SK-N-SH (cell line): ENCODE measurements around the gene BLOC1S3. TPM values are rescaled to one million over a fixed set of nuclear protein-coding genes. Genes with fewer than 3 reads are reported as not detected.

ENCODE experiments used
- CTCF ChIA-PET: fragments of 300-600, 350-600 bp; formaldehyde crosslinking; extraction: SDS; loops from one replicate; lab custom pipeline; 2021; lab: Yijun Ruan, JAX
- POLR2A ChIA-PET: fragments of 350-600 bp; sonication (Branson Sonifier 250); formaldehyde crosslinking; extraction: SDS; loops from one replicate; lab custom pipeline; 2020; ENCODE audit warnings: antibody characterized with exemption, inconsistent platforms; lab: Yijun Ruan, JAX
- DNase-seq: peaks from one replicate; pipeline ENCODE4 v3.0.0; 2012
- H2AFZ ChIP-seq: fragments of 200-600 bp; sonication (generic); 2 replicates; pipeline ENCODE4 v1.8.1; 2016; ENCODE audit warnings: antibody characterized with exemption, mild to moderate bottlenecking, low read depth
- H3F3A ChIP-seq: fragments of 200-600 bp; sonication (generic); replicated peaks from 2 replicates; pipeline ENCODE3; 2016; ENCODE audit warnings: antibody characterized with exemption, mild to moderate bottlenecking; ENCODE audit not compliant: insufficient read depth
- H3K27ac ChIP-seq, 2 experiments: fragments of 200-500 bp in 1 of 2; fragments of 200-600 bp in 1 of 2; sonication (Bioruptor generic) in 1 of 2; sonication (generic), shearing (Covaris generic) in 1 of 2; 2 replicates each; pipeline versions ENCODE4 v1.5.1 to v1.6.1; 2014 to 2016; ENCODE audit warnings: low read depth in 2 of 2, inconsistent platforms in 1 of 2, low read length in 1 of 2, mild to moderate bottlenecking in 1 of 2, mixed read lengths in 1 of 2
- H3K27me3 ChIP-seq: fragments of 200-600 bp; sonication (generic), shearing (Covaris generic); 2 replicates; pipeline ENCODE4 v1.6.1; 2016; ENCODE audit warnings: mixed run types; ENCODE audit not compliant: insufficient read depth
- H3K36me3 ChIP-seq, 2 experiments: fragments of 200-500 bp in 1 of 2; fragments of 200-600 bp in 1 of 2; sonication (Bioruptor generic) in 1 of 2; sonication (generic) in 1 of 2; replicated peaks in 1 of 2; 2 replicates each; pipeline versions ENCODE3 to v1.5.1; 2014 to 2016; ENCODE audit warnings: low read length in 1 of 2, mild to moderate bottlenecking in 1 of 2; ENCODE audit not compliant: insufficient read depth in 2 of 2, control insufficient read depth in 1 of 2
- H3K4me1 ChIP-seq, 2 experiments: fragments of 200-500 bp in 1 of 2; fragments of 200-600 bp in 1 of 2; sonication (Bioruptor generic) in 1 of 2; sonication (generic), shearing (Covaris generic) in 1 of 2; 2 replicates each; pipeline versions ENCODE4 v1.5.1 to v1.6.1; 2014 to 2016; ENCODE audit warnings: low read depth in 1 of 2, low read length in 1 of 2, mixed run types in 1 of 2; ENCODE audit not compliant: insufficient read depth in 2 of 2, control insufficient read depth in 1 of 2
- H3K4me2 ChIP-seq: fragments of 200-600 bp; sonication (generic), shearing (Covaris generic); 2 replicates; pipeline ENCODE4 v1.6.1; 2017; ENCODE audit warnings: mixed run types
- H3K4me3 ChIP-seq, 2 experiments: fragments of 200-500 bp in 1 of 2; fragments of 200-600 bp in 1 of 2; sonication (Bioruptor generic) in 1 of 2; sonication (generic), shearing (Covaris generic) in 1 of 2; 2 replicates each; pipeline versions ENCODE4 v1.5.1 to v1.8.1; 2014 to 2016; ENCODE audit warnings: low read depth in 2 of 2, inconsistent platforms in 1 of 2, low read length in 1 of 2, mild to moderate bottlenecking in 1 of 2, mixed read lengths in 1 of 2, moderate library complexity in 1 of 2
- H3K79me2 ChIP-seq: fragments of 200-600 bp; sonication (generic); 2 replicates; pipeline ENCODE4 v1.8.1; 2017; ENCODE audit warnings: mild to moderate bottlenecking; ENCODE audit not compliant: insufficient read depth
- H3K9ac ChIP-seq: fragments of 200-600 bp; sonication (generic); 2 replicates; pipeline ENCODE4 v1.6.1; 2017; ENCODE audit warnings: mixed run types
- H3K9me2 ChIP-seq: fragments of 200-600 bp; sonication (generic); 2 replicates; pipeline ENCODE4 v1.6.1; 2017; ENCODE audit warnings: mixed run types
- H3K9me3 ChIP-seq: fragments of 200-600 bp; sonication (generic); 2 replicates; pipeline ENCODE4 v1.6.1; 2017; ENCODE audit warnings: mixed run types, mild to moderate bottlenecking, moderate library complexity
- H4K20me1 ChIP-seq: fragments of 200-600 bp; sonication (generic); 2 replicates; pipeline ENCODE4 v1.6.1; 2017; ENCODE audit warnings: mild to moderate bottlenecking, mixed run types; ENCODE audit not compliant: insufficient read depth
- ELF1 ChIP-seq: IDR thresholded peaks from 2 replicates; pipeline ENCODE4 v1.4.0; 2012
- EP300 ChIP-seq, 2 experiments: IDR thresholded peaks; 2 replicates each; pipeline versions ENCODE4 v1.4.0 to v1.6.1; 2012; ENCODE audit warnings: borderline replicate concordance in 1 of 2, low read depth in 1 of 2, low read length in 1 of 2
- FOSL2 ChIP-seq: IDR thresholded peaks from 2 replicates; pipeline ENCODE4 v1.4.0; 2012; ENCODE audit warnings: low read depth, mild to moderate bottlenecking, moderate library complexity, borderline replicate concordance
- GABPA ChIP-seq: IDR thresholded peaks from 2 replicates; pipeline ENCODE4 v1.4.0; 2012; ENCODE audit warnings: low read depth, mild to moderate bottlenecking
- NFIC ChIP-seq: IDR thresholded peaks from 2 replicates; pipeline ENCODE4 v1.4.0; 2012; ENCODE audit warnings: borderline replicate concordance
- NRF1 ChIP-seq: IDR thresholded peaks from 2 replicates; pipeline ENCODE4 v1.6.1; 2012; ENCODE audit warnings: low read depth, mild to moderate bottlenecking, low read length
- PBX3 ChIP-seq: IDR thresholded peaks from 2 replicates; pipeline ENCODE4; 2012
- RAD21 ChIP-seq: IDR thresholded peaks from 2 replicates; pipeline ENCODE4 v1.6.1; 2012; ENCODE audit warnings: mild to moderate bottlenecking, low read length
- RCOR1 ChIP-seq: fragments of 150-350 bp; IDR thresholded peaks from 2 replicates; pipeline ENCODE4 v1.6.1; 2017; ENCODE audit warnings: antibody characterized with exemption, low read length
- RXRA ChIP-seq: IDR thresholded peaks from 2 replicates; pipeline ENCODE4 v1.4.0; 2012; ENCODE audit warnings: low read depth, mild to moderate bottlenecking, borderline replicate concordance
- SIN3A ChIP-seq: IDR thresholded peaks from 2 replicates; pipeline ENCODE4 v1.6.1; 2012; ENCODE audit warnings: low read depth, mild to moderate bottlenecking, low read length, moderate library complexity, borderline replicate concordance
- SMC3 ChIP-seq: IDR thresholded peaks from 2 replicates; pipeline ENCODE4 v1.6.1; 2012; ENCODE audit warnings: low read depth, low read length, improper control_type of control experiment
- TAF1 ChIP-seq: IDR thresholded peaks from 2 replicates; pipeline ENCODE4 v1.6.1; 2012; ENCODE audit warnings: low read depth, mild to moderate bottlenecking, low read length, moderate library complexity, borderline replicate concordance
- TEAD4 ChIP-seq: IDR thresholded peaks from 2 replicates; pipeline ENCODE4 v1.4.0; 2012; ENCODE audit warnings: mild to moderate bottlenecking, borderline replicate concordance; ENCODE audit not compliant: insufficient read depth
- YY1 ChIP-seq: IDR thresholded peaks from 2 replicates; pipeline ENCODE4 v1.4.0; 2012; ENCODE audit warnings: low read depth, mild to moderate bottlenecking
- WGBS: methylation state at CpG from one replicate; pipeline ENCODE4 v1.1.6; 2017; ENCODE audit warnings: low lambda C conversion rate; 5-methylcytosine and 5-hydroxymethylcytosine counted together
- polyA plus RNA-seq, 3 experiments: library from polyadenylated mRNA; depleted of rRNA; stranded (reverse); fragments of >200 nt; gene quantifications; 2 replicates each; pipeline ENCODE4 v1.2.3, GENCODE V29; 2012
- TF ChIP-seq, protein P1 (sequence below): IDR thresholded peaks from 2 replicates; pipeline ENCODE4 v1.4.0; 2012; ENCODE audit warnings: low read depth, borderline replicate concordance

BLOC1S3 gene
- polyA plus RNA-seq, 1 of the 3 experiments (the other 2 are of a cell fraction), result 3.0 TPM

GRCh38 chr19:45158503-45159209, 19.9 kb upstream of the BLOC1S3 start:
- Histone ChIP-seq H3K36me3 (no peaks in the 10 kb centered on the region), H3K9me3 (no peaks in the 10 kb centered on the region), H3K4me2 (no peak overlapping the region), H3F3A (no peaks in the 10 kb centered on the region), H3K4me1 (peaks cover 0 to 9% of the 10 kb centered on the region in 2 experiments; a peak in 1 of 4 replicates), H3K27me3 (no peaks in the 10 kb centered on the region), H4K20me1 (no peaks in the 10 kb centered on the region), H3K4me3 (no peak overlapping the region), H3K27ac (no peak overlapping the region), H3K9me2 (no peaks in the 10 kb centered on the region)
- CTCF ChIA-PET, result interaction anchor here (0.9 to 3.7 kb wide), 3 partner anchors 52 to 180 kb away, joined by 3 to 16 read pairs (median 3); no protein-coding TSS in a partner anchor
- 81% methylated on average over 18 of the region's 27 CpGs for WGBS
- no peak for DNase-seq
- POLR2A ChIA-PET, result no interaction called here
- no peak for TF ChIP-seq ELF1
- TF ChIP-seq TAF1, result no peak
- TF ChIP-seq PBX3, result no peak
- no peak for TF ChIP-seq RAD21
- no peak for TF ChIP-seq NFIC
- TF ChIP-seq SIN3A, result no peak
- no peak for TF ChIP-seq NRF1
- no peak for TF ChIP-seq SMC3
- TF ChIP-seq YY1, result no peak
- TF ChIP-seq RXRA, result no peak
- TF ChIP-seq, protein P1, sequence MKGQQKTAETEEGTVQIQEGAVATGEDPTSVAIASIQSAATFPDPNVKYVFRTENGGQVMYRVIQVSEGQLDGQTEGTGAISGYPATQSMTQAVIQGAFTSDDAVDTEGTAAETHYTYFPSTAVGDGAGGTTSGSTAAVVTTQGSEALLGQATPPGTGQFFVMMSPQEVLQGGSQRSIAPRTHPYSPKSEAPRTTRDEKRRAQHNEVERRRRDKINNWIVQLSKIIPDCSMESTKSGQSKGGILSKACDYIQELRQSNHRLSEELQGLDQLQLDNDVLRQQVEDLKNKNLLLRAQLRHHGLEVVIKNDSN, result no peak
- no peak for TF ChIP-seq TEAD4
- no peak for TF ChIP-seq EP300 (IDR thresholded peaks at IDR 0.05; ENCODE audit: borderline replicate concordance in 1 of 2, low read depth in 1 of 2, low read length in 1 of 2)
- TF ChIP-seq, all 33 proteins: peak for 0
- no peak overlapping the region for H3K9ac ChIP-seq
- H2AFZ ChIP-seq, result no peak overlapping the region
- H3K79me2 ChIP-seq, result no peaks in the 10 kb centered on the region

GRCh38 chr19:45159210-45159970, 19.2 kb upstream of the BLOC1S3 start:
- Histone ChIP-seq H3K4me2 (no peak overlapping the region), H3K9me2 (no peaks in the 10 kb centered on the region), H3K9me3 (no peaks in the 10 kb centered on the region), H3K4me1 (peaks cover 0 to 9% of the 10 kb centered on the region in 2 experiments; a peak in 1 of 4 replicates), H4K20me1 (no peaks in the 10 kb centered on the region), H3K27ac (no peak overlapping the region), H3K4me3 (no peak overlapping the region), H3F3A (no peaks in the 10 kb centered on the region), H3K27me3 (no peaks in the 10 kb centered on the region), H3K9ac (no peak overlapping the region), H3K36me3 (no peaks in the 10 kb centered on the region), H2AFZ (no peak overlapping the region), H3K79me2 (no peaks in the 10 kb centered on the region)
- TF ChIP-seq FOSL2 (no peak), RCOR1 (no peak), SMC3 (no peak), EP300 (IDR thresholded peaks at IDR 0.05; ENCODE audit: borderline replicate concordance in 1 of 2, low read depth in 1 of 2, low read length in 1 of 2) (no peak), GABPA (no peak), RAD21 (no peak)
- ChIA-PET POLR2A (no interaction called here), CTCF (interaction anchor here (0.9 to 3.7 kb wide), 7 partner anchors 16 to 280 kb away, joined by 3 to 16 read pairs (median 3); no protein-coding TSS in a partner anchor)
- WGBS, result 76% methylated on average over 8 of the region's 12 CpGs
- DNase-seq, result no peak
